ENCODE measurements around the gene MYO1E.

The MYO1E gene

DNA sequence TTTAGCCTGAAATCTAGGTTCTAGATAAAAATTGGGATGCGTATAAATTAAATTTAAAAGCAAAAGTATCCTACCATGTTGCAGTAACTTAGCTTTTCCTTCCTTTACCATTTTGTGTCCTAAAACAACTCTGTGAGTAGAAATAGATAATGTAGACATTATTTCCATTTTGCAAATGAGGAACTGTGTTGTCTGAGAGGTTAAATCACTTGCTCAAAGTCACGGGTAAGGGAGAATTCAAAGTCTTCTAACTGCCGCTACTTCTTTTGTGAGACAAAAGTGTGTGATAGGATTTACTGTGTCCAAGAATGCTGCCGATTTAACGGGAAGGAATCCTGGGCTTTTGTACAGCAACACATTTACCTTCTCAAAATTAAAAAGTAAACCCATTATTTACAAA lies 40.7 kb downstream of the MYO1E start:
- DNase-seq (ENCODE audit: low read depth): no peak
- no peak overlapping the region for H3K4me3 ChIP-seq (ENCODE audit: low read length)
- TF ChIP-seq, protein P1, sequence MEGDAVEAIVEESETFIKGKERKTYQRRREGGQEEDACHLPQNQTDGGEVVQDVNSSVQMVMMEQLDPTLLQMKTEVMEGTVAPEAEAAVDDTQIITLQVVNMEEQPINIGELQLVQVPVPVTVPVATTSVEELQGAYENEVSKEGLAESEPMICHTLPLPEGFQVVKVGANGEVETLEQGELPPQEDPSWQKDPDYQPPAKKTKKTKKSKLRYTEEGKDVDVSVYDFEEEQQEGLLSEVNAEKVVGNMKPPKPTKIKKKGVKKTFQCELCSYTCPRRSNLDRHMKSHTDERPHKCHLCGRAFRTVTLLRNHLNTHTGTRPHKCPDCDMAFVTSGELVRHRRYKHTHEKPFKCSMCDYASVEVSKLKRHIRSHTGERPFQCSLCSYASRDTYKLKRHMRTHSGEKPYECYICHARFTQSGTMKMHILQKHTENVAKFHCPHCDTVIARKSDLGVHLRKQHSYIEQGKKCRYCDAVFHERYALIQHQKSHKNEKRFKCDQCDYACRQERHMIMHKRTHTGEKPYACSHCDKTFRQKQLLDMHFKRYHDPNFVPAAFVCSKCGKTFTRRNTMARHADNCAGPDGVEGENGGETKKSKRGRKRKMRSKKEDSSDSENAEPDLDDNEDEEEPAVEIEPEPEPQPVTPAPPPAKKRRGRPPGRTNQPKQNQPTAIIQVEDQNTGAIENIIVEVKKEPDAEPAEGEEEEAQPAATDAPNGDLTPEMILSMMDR (IDR thresholded peaks at IDR 0.05; ENCODE audit: insufficient read depth, low read depth, low read length, missing control alignments): no peak

GRCh38 chr15:59330649-59331048 lies 42.0 kb downstream of the MYO1E start:
- TF ChIP-seq, protein P1 (IDR thresholded peaks at IDR 0.05; ENCODE audit: insufficient read depth, low read depth, low read length, missing control alignments): no peak
- no peak overlapping the region for H3K4me3 ChIP-seq (ENCODE audit: low read length)
- DNase-seq (ENCODE audit: low read depth): no peak

DNA sequence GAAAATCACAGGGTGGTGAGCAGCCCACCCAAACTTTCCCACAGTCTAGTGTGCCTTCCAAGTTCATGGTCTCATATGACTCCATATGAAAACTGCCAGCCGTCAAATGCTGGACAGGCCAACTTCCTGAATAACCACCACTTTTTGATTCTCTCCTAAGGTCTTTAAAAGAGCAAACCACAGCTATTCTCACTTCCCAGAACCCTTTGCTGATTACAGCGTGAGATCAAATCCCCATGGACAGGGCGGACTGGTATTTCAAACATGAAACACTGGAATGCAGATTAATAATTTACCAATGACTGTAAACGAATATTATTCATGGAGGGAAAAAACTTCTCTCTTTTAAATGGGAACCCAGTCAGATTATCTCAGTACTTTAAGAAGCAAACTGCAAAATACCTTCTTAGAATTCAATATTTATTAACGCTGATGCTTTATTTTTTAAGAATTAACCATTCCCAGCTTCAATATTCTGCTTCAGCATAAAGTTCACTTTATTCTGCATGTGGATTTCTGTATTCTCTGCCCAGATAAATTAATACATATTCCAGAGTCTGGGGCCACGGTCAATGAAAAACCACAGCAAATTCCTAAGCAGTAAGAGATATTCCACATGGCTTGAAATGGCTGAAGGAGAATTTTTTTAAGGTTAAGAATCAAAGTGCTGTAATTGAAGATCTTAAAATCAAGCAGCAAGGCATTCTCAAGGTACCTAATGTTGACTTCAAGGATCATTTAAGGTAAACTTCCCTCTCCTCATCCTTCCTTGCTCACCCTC lies 42.9 kb downstream of the MYO1E start:
- TF ChIP-seq, protein P1 (IDR thresholded peaks at IDR 0.05; ENCODE audit: insufficient read depth, low read depth, low read length, missing control alignments): no peak
- H3K4me3 ChIP-seq (ENCODE audit: low read length): no peak overlapping the region
- DNase-seq (ENCODE audit: low read depth): no peak

DNA sequence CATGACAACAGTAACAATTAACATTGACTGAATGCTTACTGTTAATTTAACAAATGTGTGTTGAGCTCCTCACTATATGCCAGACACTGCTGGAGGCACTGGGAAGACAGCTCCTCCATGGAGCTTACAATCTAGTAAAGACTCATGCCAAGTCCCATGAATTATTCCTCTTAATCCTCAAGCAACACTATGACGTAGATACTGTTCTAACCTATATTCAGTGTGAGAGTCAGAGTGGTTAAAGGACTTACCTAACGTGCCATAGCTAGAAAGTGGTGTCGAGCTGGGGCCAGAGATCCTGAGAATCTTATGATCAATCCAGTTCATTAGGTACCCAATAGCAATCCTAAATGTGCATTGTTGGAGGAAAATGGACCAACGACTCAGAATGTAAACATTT lies 43.6 kb downstream of the MYO1E start:
- DNase-seq (ENCODE audit: low read depth): no peak
- no peak overlapping the region for H3K4me3 ChIP-seq (ENCODE audit: low read length)
- TF ChIP-seq, protein P1 (IDR thresholded peaks at IDR 0.05; ENCODE audit: insufficient read depth, low read depth, low read length, missing control alignments): no peak

DNA sequence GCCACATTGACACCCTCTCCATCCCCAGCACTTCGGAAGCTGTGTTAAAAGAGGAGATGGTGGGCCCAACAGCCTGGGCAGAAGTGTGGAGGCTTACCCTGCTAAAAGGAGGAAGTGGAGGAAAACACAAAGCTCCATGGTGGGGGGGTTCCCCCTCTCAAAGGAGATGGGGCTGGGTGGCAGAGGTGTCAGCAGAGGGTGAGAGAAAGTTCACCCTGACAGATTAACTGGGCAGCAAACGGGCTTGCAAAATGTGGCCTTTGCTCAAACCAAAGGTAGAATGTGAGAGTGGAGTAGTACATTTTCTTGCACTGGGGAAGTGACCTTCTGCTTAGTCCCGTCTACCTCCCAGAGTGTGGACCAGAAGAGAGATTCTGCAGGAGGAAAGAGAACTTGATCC lies 44.7 kb downstream of the MYO1E start:
- TF ChIP-seq, protein P1 (IDR thresholded peaks at IDR 0.05; ENCODE audit: insufficient read depth, low read depth, low read length, missing control alignments): no peak
- no peak overlapping the region for H3K4me3 ChIP-seq (ENCODE audit: low read length)
- no peak for DNase-seq (ENCODE audit: low read depth)

GRCh38 chr15:59326856-59327255 lies 45.8 kb downstream of the MYO1E start:
- TF ChIP-seq, protein P1 (IDR thresholded peaks at IDR 0.05; ENCODE audit: insufficient read depth, low read depth, low read length, missing control alignments): no peak
- no peak overlapping the region for H3K4me3 ChIP-seq (ENCODE audit: low read length)
- DNase-seq (ENCODE audit: low read depth): no peak

All from epithelial cell of esophagus (primary cell).